SK-N-SH (cell line): ENCODE data around the gene PRKACB. TPM values are rescaled to one million over a fixed set of nuclear protein-coding genes. Genes with fewer than 3 reads are reported as not detected.

ENCODE experiments used
- CTCF ChIA-PET: fragments of 300-600, 350-600 bp; formaldehyde crosslinking; extraction: SDS; loops from one replicate; lab custom pipeline; 2021; lab: Yijun Ruan, JAX
- POLR2A ChIA-PET: fragments of 350-600 bp; sonication (Branson Sonifier 250); formaldehyde crosslinking; extraction: SDS; loops from one replicate; lab custom pipeline; 2020; ENCODE audit warnings: antibody characterized with exemption, inconsistent platforms; lab: Yijun Ruan, JAX
- DNase-seq: peaks from one replicate; pipeline ENCODE4 v3.0.0; 2012
- H2AFZ ChIP-seq: fragments of 200-600 bp; sonication (generic); 2 replicates; pipeline ENCODE4 v1.8.1; 2016; ENCODE audit warnings: antibody characterized with exemption, mild to moderate bottlenecking, low read depth
- H3F3A ChIP-seq: fragments of 200-600 bp; sonication (generic); replicated peaks from 2 replicates; pipeline ENCODE3; 2016; ENCODE audit warnings: antibody characterized with exemption, mild to moderate bottlenecking; ENCODE audit not compliant: insufficient read depth
- H3K27ac ChIP-seq, 2 experiments: fragments of 200-500 bp in 1 of 2; fragments of 200-600 bp in 1 of 2; sonication (Bioruptor generic) in 1 of 2; sonication (generic), shearing (Covaris generic) in 1 of 2; 2 replicates each; pipeline versions ENCODE4 v1.5.1 to v1.6.1; 2014 to 2016; ENCODE audit warnings: low read depth in 2 of 2, inconsistent platforms in 1 of 2, low read length in 1 of 2, mild to moderate bottlenecking in 1 of 2, mixed read lengths in 1 of 2
- H3K27me3 ChIP-seq: fragments of 200-600 bp; sonication (generic), shearing (Covaris generic); 2 replicates; pipeline ENCODE4 v1.6.1; 2016; ENCODE audit warnings: mixed run types; ENCODE audit not compliant: insufficient read depth
- H3K36me3 ChIP-seq, 2 experiments: fragments of 200-500 bp in 1 of 2; fragments of 200-600 bp in 1 of 2; sonication (Bioruptor generic) in 1 of 2; sonication (generic) in 1 of 2; replicated peaks in 1 of 2; 2 replicates each; pipeline versions ENCODE3 to v1.5.1; 2014 to 2016; ENCODE audit warnings: low read length in 1 of 2, mild to moderate bottlenecking in 1 of 2; ENCODE audit not compliant: insufficient read depth in 2 of 2, control insufficient read depth in 1 of 2
- H3K4me1 ChIP-seq, 2 experiments: fragments of 200-500 bp in 1 of 2; fragments of 200-600 bp in 1 of 2; sonication (Bioruptor generic) in 1 of 2; sonication (generic), shearing (Covaris generic) in 1 of 2; 2 replicates each; pipeline versions ENCODE4 v1.5.1 to v1.6.1; 2014 to 2016; ENCODE audit warnings: low read depth in 1 of 2, low read length in 1 of 2, mixed run types in 1 of 2; ENCODE audit not compliant: insufficient read depth in 2 of 2, control insufficient read depth in 1 of 2
- H3K4me2 ChIP-seq: fragments of 200-600 bp; sonication (generic), shearing (Covaris generic); 2 replicates; pipeline ENCODE4 v1.6.1; 2017; ENCODE audit warnings: mixed run types
- H3K4me3 ChIP-seq, 2 experiments: fragments of 200-500 bp in 1 of 2; fragments of 200-600 bp in 1 of 2; sonication (Bioruptor generic) in 1 of 2; sonication (generic), shearing (Covaris generic) in 1 of 2; 2 replicates each; pipeline versions ENCODE4 v1.5.1 to v1.8.1; 2014 to 2016; ENCODE audit warnings: low read depth in 2 of 2, inconsistent platforms in 1 of 2, low read length in 1 of 2, mild to moderate bottlenecking in 1 of 2, mixed read lengths in 1 of 2, moderate library complexity in 1 of 2
- H3K79me2 ChIP-seq: fragments of 200-600 bp; sonication (generic); 2 replicates; pipeline ENCODE4 v1.8.1; 2017; ENCODE audit warnings: mild to moderate bottlenecking; ENCODE audit not compliant: insufficient read depth
- H3K9ac ChIP-seq: fragments of 200-600 bp; sonication (generic); 2 replicates; pipeline ENCODE4 v1.6.1; 2017; ENCODE audit warnings: mixed run types
- H3K9me2 ChIP-seq: fragments of 200-600 bp; sonication (generic); 2 replicates; pipeline ENCODE4 v1.6.1; 2017; ENCODE audit warnings: mixed run types
- H3K9me3 ChIP-seq: fragments of 200-600 bp; sonication (generic); 2 replicates; pipeline ENCODE4 v1.6.1; 2017; ENCODE audit warnings: mixed run types, mild to moderate bottlenecking, moderate library complexity
- H4K20me1 ChIP-seq: fragments of 200-600 bp; sonication (generic); 2 replicates; pipeline ENCODE4 v1.6.1; 2017; ENCODE audit warnings: mild to moderate bottlenecking, mixed run types; ENCODE audit not compliant: insufficient read depth
- ELF1 ChIP-seq: IDR thresholded peaks from 2 replicates; pipeline ENCODE4 v1.4.0; 2012
- EP300 ChIP-seq, 2 experiments: IDR thresholded peaks; 2 replicates each; pipeline versions ENCODE4 v1.4.0 to v1.6.1; 2012; ENCODE audit warnings: borderline replicate concordance in 1 of 2, low read depth in 1 of 2, low read length in 1 of 2
- FOSL2 ChIP-seq: IDR thresholded peaks from 2 replicates; pipeline ENCODE4 v1.4.0; 2012; ENCODE audit warnings: low read depth, mild to moderate bottlenecking, moderate library complexity, borderline replicate concordance
- FOXJ3 ChIP-seq: sonication (generic); formaldehyde crosslinking; IDR thresholded peaks from 2 replicates; pipeline ENCODE4 v1.5.1; 2020; ENCODE audit warnings: mild to moderate bottlenecking, missing genetic modification reagents
- MEF2A ChIP-seq: IDR thresholded peaks from 2 replicates; pipeline ENCODE4 v1.4.0; 2012; ENCODE audit warnings: low read depth, borderline replicate concordance
- NRF1 ChIP-seq: IDR thresholded peaks from 2 replicates; pipeline ENCODE4 v1.6.1; 2012; ENCODE audit warnings: low read depth, mild to moderate bottlenecking, low read length
- POLR2AphosphoS5 ChIP-seq: IDR thresholded peaks from 2 replicates; pipeline ENCODE4 v1.6.1; 2012; ENCODE audit warnings: low read depth, low read length
- RAD21 ChIP-seq: IDR thresholded peaks from 2 replicates; pipeline ENCODE4 v1.6.1; 2012; ENCODE audit warnings: mild to moderate bottlenecking, low read length
- SIN3A ChIP-seq: IDR thresholded peaks from 2 replicates; pipeline ENCODE4 v1.6.1; 2012; ENCODE audit warnings: low read depth, mild to moderate bottlenecking, low read length, moderate library complexity, borderline replicate concordance
- TAF1 ChIP-seq: IDR thresholded peaks from 2 replicates; pipeline ENCODE4 v1.6.1; 2012; ENCODE audit warnings: low read depth, mild to moderate bottlenecking, low read length, moderate library complexity, borderline replicate concordance
- TEAD4 ChIP-seq: IDR thresholded peaks from 2 replicates; pipeline ENCODE4 v1.4.0; 2012; ENCODE audit warnings: mild to moderate bottlenecking, borderline replicate concordance; ENCODE audit not compliant: insufficient read depth
- YY1 ChIP-seq: IDR thresholded peaks from 2 replicates; pipeline ENCODE4 v1.4.0; 2012; ENCODE audit warnings: low read depth, mild to moderate bottlenecking
- WGBS: methylation state at CpG from one replicate; pipeline ENCODE4 v1.1.6; 2017; ENCODE audit warnings: low lambda C conversion rate; 5-methylcytosine and 5-hydroxymethylcytosine counted together
- polyA plus RNA-seq, 3 experiments: library from polyadenylated mRNA; depleted of rRNA; stranded (reverse); fragments of >200 nt; gene quantifications; 2 replicates each; pipeline ENCODE4 v1.2.3, GENCODE V29; 2012
- TF ChIP-seq, protein P1 (sequence below): fragments of 150-350 bp; IDR thresholded peaks from 2 replicates; pipeline ENCODE4 v1.6.1; 2017; ENCODE audit warnings: antibody characterized with exemption, low read length, low read depth, borderline replicate concordance
- TF ChIP-seq, protein P2 (sequence below): IDR thresholded peaks from 2 replicates; pipeline ENCODE4 v1.6.1; 2012; ENCODE audit warnings: mild to moderate bottlenecking, low read depth, low read length, moderate library complexity
- TF ChIP-seq, protein P3 (sequence below): IDR thresholded peaks from 2 replicates; pipeline ENCODE4; 2012
- TF ChIP-seq, protein P4 (sequence below): IDR thresholded peaks from 2 replicates; pipeline ENCODE4 v1.4.0; 2012; ENCODE audit warnings: low read depth, borderline replicate concordance
- TF ChIP-seq, protein P5 (sequence below): IDR thresholded peaks from 2 replicates; pipeline ENCODE4 v1.4.0; 2012; ENCODE audit warnings: low read depth, borderline replicate concordance

PRKACB gene
- polyA plus RNA-seq, 1 of the 3 experiments (the other 2 are of a cell fraction) = 7.5 TPM

DNA sequence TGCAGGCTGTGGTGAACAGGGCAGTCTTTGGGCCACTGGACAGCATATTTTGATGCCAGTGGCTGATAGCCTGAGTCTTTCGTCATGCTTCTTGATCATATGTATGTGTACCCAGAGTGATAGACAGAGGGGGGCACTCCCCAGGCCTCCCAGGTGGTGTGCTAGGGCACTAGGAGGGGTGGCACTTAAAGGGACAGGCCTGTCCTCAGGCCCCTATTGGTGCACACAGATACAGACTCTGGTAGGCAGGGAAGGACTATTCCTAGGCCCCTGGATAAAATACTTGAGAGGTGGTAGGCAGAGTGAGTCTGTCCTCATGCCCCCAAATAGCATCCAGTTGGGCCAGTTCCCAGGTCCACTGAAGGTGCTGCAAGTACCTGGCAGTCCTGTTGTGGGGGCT lies 80.8 kb downstream of the PRKACB start:
- POLR2A ChIA-PET = no interaction called here

DNA sequence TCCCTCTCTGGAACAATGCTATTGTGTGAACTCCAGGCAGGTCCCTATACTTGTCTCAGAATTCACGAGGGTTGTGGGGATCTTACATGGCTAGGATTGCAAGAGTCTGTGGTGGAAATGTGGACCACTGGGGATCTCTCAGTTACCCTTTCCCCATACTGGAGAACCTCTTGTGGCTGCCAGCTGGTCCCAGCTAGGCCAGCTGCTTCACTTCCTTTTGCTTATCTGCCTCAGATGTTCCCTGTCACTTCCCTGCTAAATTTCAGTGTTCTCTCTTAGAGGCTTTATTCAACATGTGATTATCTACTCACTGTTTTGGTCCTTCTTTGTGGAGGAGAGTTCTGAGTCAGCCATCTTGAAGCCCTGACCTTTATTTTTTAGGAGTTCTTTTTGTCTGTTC lies 81.6 kb downstream of the PRKACB start:
- Histone ChIP-seq H3K4me3 (no peak overlapping the region), H3K27ac (no peak overlapping the region; a peak in 1 of 4 replicates), H3K4me2 (no peak overlapping the region), H3F3A (no peaks in the 10 kb centered on the region), H3K9me3 (0 out of 2 replicates have a peak, but pooled peaks cover 5% of the 10 kb centered on the region), H4K20me1 (no peaks in the 10 kb centered on the region), H3K9me2 (0 out of 2 replicates have a peak, but pooled peaks cover 3% of the 10 kb centered on the region), H3K9ac (no peak overlapping the region), H3K36me3 (peaks cover 0 to 7% of the 10 kb centered on the region in 2 experiments), H3K4me1 (no peaks in the 10 kb centered on the region; a peak in 1 of 4 replicates), H2AFZ (no peak overlapping the region), H3K27me3 (no peaks in the 10 kb centered on the region), H3K79me2 (no peaks in the 10 kb centered on the region)
- WGBS = 100% methylated on average over 1 of the region's 1 CpG
- no peak for DNase-seq
- POLR2A ChIA-PET = no interaction called here
- CTCF ChIA-PET = no interaction called here
- TF ChIP-seq TEAD4 (no peak), MEF2A (no peak), FOXJ3 (CRISPR knock-in tag) (no peak), NRF1 (no peak), RAD21 (no peak), SIN3A (no peak), FOSL2 (no peak)
- TF ChIP-seq, protein P1, sequence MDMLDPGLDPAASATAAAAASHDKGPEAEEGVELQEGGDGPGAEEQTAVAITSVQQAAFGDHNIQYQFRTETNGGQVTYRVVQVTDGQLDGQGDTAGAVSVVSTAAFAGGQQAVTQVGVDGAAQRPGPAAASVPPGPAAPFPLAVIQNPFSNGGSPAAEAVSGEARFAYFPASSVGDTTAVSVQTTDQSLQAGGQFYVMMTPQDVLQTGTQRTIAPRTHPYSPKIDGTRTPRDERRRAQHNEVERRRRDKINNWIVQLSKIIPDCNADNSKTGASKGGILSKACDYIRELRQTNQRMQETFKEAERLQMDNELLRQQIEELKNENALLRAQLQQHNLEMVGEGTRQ = no peak
- TF ChIP-seq, protein P2, sequence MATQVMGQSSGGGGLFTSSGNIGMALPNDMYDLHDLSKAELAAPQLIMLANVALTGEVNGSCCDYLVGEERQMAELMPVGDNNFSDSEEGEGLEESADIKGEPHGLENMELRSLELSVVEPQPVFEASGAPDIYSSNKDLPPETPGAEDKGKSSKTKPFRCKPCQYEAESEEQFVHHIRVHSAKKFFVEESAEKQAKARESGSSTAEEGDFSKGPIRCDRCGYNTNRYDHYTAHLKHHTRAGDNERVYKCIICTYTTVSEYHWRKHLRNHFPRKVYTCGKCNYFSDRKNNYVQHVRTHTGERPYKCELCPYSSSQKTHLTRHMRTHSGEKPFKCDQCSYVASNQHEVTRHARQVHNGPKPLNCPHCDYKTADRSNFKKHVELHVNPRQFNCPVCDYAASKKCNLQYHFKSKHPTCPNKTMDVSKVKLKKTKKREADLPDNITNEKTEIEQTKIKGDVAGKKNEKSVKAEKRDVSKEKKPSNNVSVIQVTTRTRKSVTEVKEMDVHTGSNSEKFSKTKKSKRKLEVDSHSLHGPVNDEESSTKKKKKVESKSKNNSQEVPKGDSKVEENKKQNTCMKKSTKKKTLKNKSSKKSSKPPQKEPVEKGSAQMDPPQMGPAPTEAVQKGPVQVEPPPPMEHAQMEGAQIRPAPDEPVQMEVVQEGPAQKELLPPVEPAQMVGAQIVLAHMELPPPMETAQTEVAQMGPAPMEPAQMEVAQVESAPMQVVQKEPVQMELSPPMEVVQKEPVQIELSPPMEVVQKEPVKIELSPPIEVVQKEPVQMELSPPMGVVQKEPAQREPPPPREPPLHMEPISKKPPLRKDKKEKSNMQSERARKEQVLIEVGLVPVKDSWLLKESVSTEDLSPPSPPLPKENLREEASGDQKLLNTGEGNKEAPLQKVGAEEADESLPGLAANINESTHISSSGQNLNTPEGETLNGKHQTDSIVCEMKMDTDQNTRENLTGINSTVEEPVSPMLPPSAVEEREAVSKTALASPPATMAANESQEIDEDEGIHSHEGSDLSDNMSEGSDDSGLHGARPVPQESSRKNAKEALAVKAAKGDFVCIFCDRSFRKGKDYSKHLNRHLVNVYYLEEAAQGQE = no peak

More for the DNA sequence above, 80.8 kb downstream of the PRKACB start:
- no peaks in the 10 kb centered on the region for H4K20me1 ChIP-seq
- H3F3A ChIP-seq = no peaks in the 10 kb centered on the region
- no peaks in the 10 kb centered on the region for H3K27me3 ChIP-seq
- no peak overlapping the region for H3K4me2 ChIP-seq
- CTCF ChIA-PET = no interaction called here
- no peak overlapping the region for H3K4me3 ChIP-seq
- 100% methylated on average over 1 of the region's 1 CpG for WGBS
- H3K4me1 ChIP-seq = no peaks in the 10 kb centered on the region; a peak in 1 of 4 replicates
- no peak overlapping the region for H3K9ac ChIP-seq
- no peaks in the 10 kb centered on the region for H3K79me2 ChIP-seq
- H3K9me3 ChIP-seq = 0 out of 2 replicates have a peak, but pooled peaks cover 5% of the 10 kb centered on the region
- H3K36me3 ChIP-seq = peaks cover 0 to 13% of the 10 kb centered on the region in 2 experiments
- H3K27ac ChIP-seq = no peak overlapping the region
- TF ChIP-seq POLR2AphosphoS5 = no peak
- TF ChIP-seq YY1 = no peak
- TF ChIP-seq, protein P3, sequence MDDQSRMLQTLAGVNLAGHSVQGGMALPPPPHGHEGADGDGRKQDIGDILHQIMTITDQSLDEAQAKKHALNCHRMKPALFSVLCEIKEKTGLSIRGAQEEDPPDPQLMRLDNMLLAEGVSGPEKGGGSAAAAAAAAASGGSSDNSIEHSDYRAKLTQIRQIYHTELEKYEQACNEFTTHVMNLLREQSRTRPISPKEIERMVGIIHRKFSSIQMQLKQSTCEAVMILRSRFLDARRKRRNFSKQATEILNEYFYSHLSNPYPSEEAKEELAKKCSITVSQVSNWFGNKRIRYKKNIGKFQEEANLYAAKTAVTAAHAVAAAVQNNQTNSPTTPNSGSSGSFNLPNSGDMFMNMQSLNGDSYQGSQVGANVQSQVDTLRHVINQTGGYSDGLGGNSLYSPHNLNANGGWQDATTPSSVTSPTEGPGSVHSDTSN = no peak
- TF ChIP-seq, protein P4, sequence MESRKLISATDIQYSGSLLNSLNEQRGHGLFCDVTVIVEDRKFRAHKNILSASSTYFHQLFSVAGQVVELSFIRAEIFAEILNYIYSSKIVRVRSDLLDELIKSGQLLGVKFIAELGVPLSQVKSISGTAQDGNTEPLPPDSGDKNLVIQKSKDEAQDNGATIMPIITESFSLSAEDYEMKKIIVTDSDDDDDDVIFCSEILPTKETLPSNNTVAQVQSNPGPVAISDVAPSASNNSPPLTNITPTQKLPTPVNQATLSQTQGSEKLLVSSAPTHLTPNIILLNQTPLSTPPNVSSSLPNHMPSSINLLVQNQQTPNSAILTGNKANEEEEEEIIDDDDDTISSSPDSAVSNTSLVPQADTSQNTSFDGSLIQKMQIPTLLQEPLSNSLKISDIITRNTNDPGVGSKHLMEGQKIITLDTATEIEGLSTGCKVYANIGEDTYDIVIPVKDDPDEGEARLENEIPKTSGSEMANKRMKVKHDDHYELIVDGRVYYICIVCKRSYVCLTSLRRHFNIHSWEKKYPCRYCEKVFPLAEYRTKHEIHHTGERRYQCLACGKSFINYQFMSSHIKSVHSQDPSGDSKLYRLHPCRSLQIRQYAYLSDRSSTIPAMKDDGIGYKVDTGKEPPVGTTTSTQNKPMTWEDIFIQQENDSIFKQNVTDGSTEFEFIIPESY = no peak
- no peak for TF ChIP-seq NRF1
- TF ChIP-seq TAF1 = no peak
- no peak for TF ChIP-seq ELF1
- no peak for TF ChIP-seq EP300 (IDR thresholded peaks at IDR 0.05; ENCODE audit: borderline replicate concordance in 1 of 2, low read depth in 1 of 2, low read length in 1 of 2)
- no peak for TF ChIP-seq MEF2A
- TF ChIP-seq, protein P5, sequence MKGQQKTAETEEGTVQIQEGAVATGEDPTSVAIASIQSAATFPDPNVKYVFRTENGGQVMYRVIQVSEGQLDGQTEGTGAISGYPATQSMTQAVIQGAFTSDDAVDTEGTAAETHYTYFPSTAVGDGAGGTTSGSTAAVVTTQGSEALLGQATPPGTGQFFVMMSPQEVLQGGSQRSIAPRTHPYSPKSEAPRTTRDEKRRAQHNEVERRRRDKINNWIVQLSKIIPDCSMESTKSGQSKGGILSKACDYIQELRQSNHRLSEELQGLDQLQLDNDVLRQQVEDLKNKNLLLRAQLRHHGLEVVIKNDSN = no peak
- 0 out of 2 replicates have a peak, but pooled peaks cover 3% of the 10 kb centered on the region for H3K9me2 ChIP-seq
- DNase-seq = no peak
- no peak overlapping the region for H2AFZ ChIP-seq
